ENCODE measurements around the gene COL6A1. TPM values are rescaled to one million over a fixed set of nuclear protein-coding genes. Genes with fewer than 3 reads are reported as not detected.

Gene COL6A1
- total RNA-seq, 1 experiment from 2014 or later, result 193 TPM

- Histone ChIP-seq H4K20me1 (ENCODE audit: control insufficient read depth, insufficient read depth, insufficient read length) (no peaks in the 10 kb centered on the region), H3K4ac (ENCODE audit: low read depth, low read length) (no peak overlapping the region), H2BK5ac (ENCODE audit: insufficient read length, low read length) (no peak overlapping the region), H2AFZ (ENCODE audit: low read length) (no peak overlapping the region), H3K9ac (ENCODE audit: extremely low read depth, insufficient read length, low read length) (no peak overlapping the region), H3K18ac (ENCODE audit: insufficient read length, low read depth, low read length) (no peak overlapping the region), H3K4me2 (ENCODE audit: insufficient read depth, insufficient read length, low read length) (no peak overlapping the region), H2AK5ac (ENCODE audit: insufficient read length, low read length) (no peak overlapping the region), H4K91ac (ENCODE audit: insufficient read length, low read depth, low read length) (no peak overlapping the region), H3K79me2 (ENCODE audit: insufficient read depth, low read length) (no peaks in the 10 kb centered on the region), H3K14ac (ENCODE audit: insufficient read depth, low read length) (no peak overlapping the region), H3K56ac (ENCODE audit: insufficient read length, low read depth, low read length) (no peak overlapping the region), H4K5ac (ENCODE audit: insufficient read length, low read depth, low read length) (no peak overlapping the region), H4K8ac (replicated peaks; ENCODE audit: insufficient read length, low read depth, low read length) (no peak overlapping the region), H2BK12ac (ENCODE audit: insufficient read length, low read depth, low read length) (no peak overlapping the region), H3K79me1 (ENCODE audit: insufficient read depth, low read depth, low read length, poor library complexity, severe bottlenecking) (no peaks in the 10 kb centered on the region), H3K27me3 (ENCODE audit: insufficient read depth, low read length) (no peaks in the 10 kb centered on the region), H3K23me2 (ENCODE audit: insufficient read length, low read depth, low read length, poor library complexity, severe bottlenecking) (no peaks in the 10 kb centered on the region), H3K27ac (ENCODE audit: insufficient read length, low read depth, low read length) (no peak overlapping the region), H2BK120ac (ENCODE audit: low read depth, low read length, poor library complexity, severe bottlenecking) (no peak overlapping the region), H2BK15ac (ENCODE audit: low read depth, low read length) (no peak overlapping the region), H3K23ac (ENCODE audit: insufficient read length, low read depth, low read length) (no peak overlapping the region), H3K9me3 (ENCODE audit: control insufficient read depth, low read depth, low read length) (no peaks in the 10 kb centered on the region), H2BK20ac (ENCODE audit: low read depth, low read length, poor library complexity, severe bottlenecking) (no peak overlapping the region), H3T11ph (ENCODE audit: low read length) (no peak overlapping the region), H3K4me1 (ENCODE audit: insufficient read depth, low read length) (no peaks in the 10 kb centered on the region)
- Mint-ChIP-seq H3K36me3 (ENCODE audit: insufficient read depth in 1 of 3, low read depth in 3 of 3) (peaks cover 5 to 9% (median 5%) of the 10 kb centered on the region in 3 experiments; a peak in 3 of 7 replicates), H3K27me3 (ENCODE audit: low read depth) (peaks cover 37% of the 10 kb centered on the region), H3K4me1 (peaks cover 0 to 2% of the 10 kb centered on the region in 2 experiments; a peak in 2 of 4 replicates), H3K9me3 (peaks cover 4 to 6% of the 10 kb centered on the region in 2 experiments; a peak in 3 of 5 replicates), H3K27ac (peak overlapping the region in 1 of 3 experiments; percentile 76; a peak in 1 of 7 replicates), H3K4me3 (no peak overlapping the region)
- no CpG with 5 or more reads among the region's 6 CpGs for WGBS (ENCODE audit: extremely low coverage, insufficient read length, low lambda C conversion rate)
- DNase-seq, result no peak
- TF ChIP-seq, protein P1, sequence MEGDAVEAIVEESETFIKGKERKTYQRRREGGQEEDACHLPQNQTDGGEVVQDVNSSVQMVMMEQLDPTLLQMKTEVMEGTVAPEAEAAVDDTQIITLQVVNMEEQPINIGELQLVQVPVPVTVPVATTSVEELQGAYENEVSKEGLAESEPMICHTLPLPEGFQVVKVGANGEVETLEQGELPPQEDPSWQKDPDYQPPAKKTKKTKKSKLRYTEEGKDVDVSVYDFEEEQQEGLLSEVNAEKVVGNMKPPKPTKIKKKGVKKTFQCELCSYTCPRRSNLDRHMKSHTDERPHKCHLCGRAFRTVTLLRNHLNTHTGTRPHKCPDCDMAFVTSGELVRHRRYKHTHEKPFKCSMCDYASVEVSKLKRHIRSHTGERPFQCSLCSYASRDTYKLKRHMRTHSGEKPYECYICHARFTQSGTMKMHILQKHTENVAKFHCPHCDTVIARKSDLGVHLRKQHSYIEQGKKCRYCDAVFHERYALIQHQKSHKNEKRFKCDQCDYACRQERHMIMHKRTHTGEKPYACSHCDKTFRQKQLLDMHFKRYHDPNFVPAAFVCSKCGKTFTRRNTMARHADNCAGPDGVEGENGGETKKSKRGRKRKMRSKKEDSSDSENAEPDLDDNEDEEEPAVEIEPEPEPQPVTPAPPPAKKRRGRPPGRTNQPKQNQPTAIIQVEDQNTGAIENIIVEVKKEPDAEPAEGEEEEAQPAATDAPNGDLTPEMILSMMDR (conservative IDR thresholded peaks at IDR 0.05), result no peak
Observed at GRCh38 chr21:45934085-45934484, 47.5 kb upstream of the COL6A1 start.
